ENCODE data around the gene SMARCC2.
"Not testable (repeated sequence)": the region's sequence is repeated elsewhere in the genome, so short reads cannot be mapped to it uniquely, and the experiment has no call there.

GRCh38 chr12:56196818-56197550, 7.7 kb upstream of the SMARCC2 start:
- TF ChIP-seq CTCF (IDR thresholded peaks at IDR 0.05; ENCODE audit: low read depth, low read length); EZH2phosphoT487 (IDR thresholded peaks at IDR 0.05; ENCODE audit: low read depth): not testable (repeated sequence)
